Fibroblast of lung (primary cell): ENCODE results near the gene SLC35F3. TPM values are rescaled to one million over a fixed set of nuclear protein-coding genes. Genes with fewer than 3 reads are reported as not detected.
A peak's percentile ranks its signal among the peaks of the same experiment; 100 is the strongest.

ENCODE experiments used
- DNase-seq, 2 donors: peaks; one replicate each; pipeline versions ENCODE4 v3.0.0 to v3.0.0-alpha.2; 2010; ENCODE audit warnings: low read depth in 2 of 2
- H2AFZ ChIP-seq: 2 replicates; pipeline ENCODE4 v1.5.1; 2012; ENCODE audit warnings: low read length, control low read depth, inconsistent platforms
- H3K27ac ChIP-seq: 2 replicates; pipeline ENCODE4 v1.5.1; 2011; ENCODE audit warnings: low read length, control low read depth; ENCODE audit not compliant: insufficient read depth
- H3K27me3 ChIP-seq: 2 replicates; pipeline ENCODE4 v1.5.1; 2011; ENCODE audit warnings: mild to moderate bottlenecking, low read length; ENCODE audit not compliant: control insufficient read depth, insufficient read depth
- H3K36me3 ChIP-seq: 2 replicates; pipeline ENCODE4 v1.5.1; 2011; ENCODE audit warnings: low read length; ENCODE audit not compliant: control insufficient read depth, insufficient read depth
- H3K4me1 ChIP-seq: 2 replicates; pipeline ENCODE4 v1.5.1; 2011; ENCODE audit warnings: low read length; ENCODE audit not compliant: control insufficient read depth, insufficient read depth; ENCODE audit errors: extremely low read depth
- H3K4me2 ChIP-seq: 2 replicates; pipeline ENCODE4 v1.5.1; 2011; ENCODE audit warnings: low read length, control low read depth; ENCODE audit not compliant: insufficient read depth; ENCODE audit errors: extremely low read depth
- H3K4me3 ChIP-seq, 4 experiments: fragments of 200-600 bp in 1 of 4; sonication (generic) in 1 of 4; replicated peaks in 1 of 4; 2 replicates each; pipeline ENCODE4 v1.5.1; 2011 to 2016; ENCODE audit warnings: low read length in 4 of 4, low read depth in 3 of 4, mild to moderate bottlenecking in 3 of 4, control low read depth in 2 of 4, inconsistent platforms in 1 of 4, mixed read lengths in 1 of 4; ENCODE audit not compliant: insufficient read depth in 1 of 4; ENCODE audit errors: control extremely low read depth in 1 of 4
- H3K79me2 ChIP-seq: 2 replicates; pipeline ENCODE4 v1.5.1; 2012; ENCODE audit warnings: mild to moderate bottlenecking, low read length, inconsistent platforms; ENCODE audit not compliant: control insufficient read depth, insufficient read depth
- H3K9ac ChIP-seq: 2 replicates; pipeline ENCODE4 v1.5.1; 2011; ENCODE audit warnings: mild to moderate bottlenecking, low read length, control low read depth; ENCODE audit not compliant: insufficient read depth
- H3K9me3 ChIP-seq: 2 replicates; pipeline ENCODE4 v1.5.1; 2012; ENCODE audit warnings: low read depth, low read length; ENCODE audit not compliant: control insufficient read depth, insufficient read depth
- H4K20me1 ChIP-seq: 2 replicates; pipeline ENCODE4 v1.5.1; 2011; ENCODE audit warnings: low read length; ENCODE audit not compliant: control insufficient read depth, insufficient read depth; ENCODE audit errors: extremely low read depth
- EZH2 ChIP-seq: IDR thresholded peaks from 2 replicates; pipeline ENCODE4 v1.5.1; 2012; ENCODE audit warnings: low read length, control low read depth, mild to moderate bottlenecking; ENCODE audit errors: missing control alignments
- polyA plus RNA-seq, 2 donors: library from polyadenylated mRNA; depleted of rRNA in 1 of 2; stranded (reverse) in 1 of 2; unstranded in 1 of 2; fragments of >200 nt; gene quantifications; 2 replicates each; pipeline ENCODE4 v1.2.1, GENCODE V29; 2011 to 2012; ENCODE audit warnings: missing spikeins in 1 of 2
- total RNA-seq: library from RNA; depleted of rRNA; stranded (reverse); fragments of >200 nt; gene quantifications from 2 replicates; pipeline ENCODE4 v1.2.1, GENCODE V29; 2014
- TF ChIP-seq, protein P1 (sequence below), 2 donors: IDR thresholded peaks in 1 of 2; conservative IDR thresholded peaks in 1 of 2; 1 replicate in 1 of 2; 2 replicates in 1 of 2; pipeline ENCODE4 v1.5.1; 2011 to 2012; ENCODE audit warnings: low read length in 2 of 2, control low read depth in 1 of 2, inconsistent platforms in 1 of 2, low read depth in 1 of 2, mild to moderate bottlenecking in 1 of 2

Gene SLC35F3
- total and polyA plus RNA-seq, 2 donors (not counting 1 experiment from before 2014, with no cell fraction given): not detected

DNA sequence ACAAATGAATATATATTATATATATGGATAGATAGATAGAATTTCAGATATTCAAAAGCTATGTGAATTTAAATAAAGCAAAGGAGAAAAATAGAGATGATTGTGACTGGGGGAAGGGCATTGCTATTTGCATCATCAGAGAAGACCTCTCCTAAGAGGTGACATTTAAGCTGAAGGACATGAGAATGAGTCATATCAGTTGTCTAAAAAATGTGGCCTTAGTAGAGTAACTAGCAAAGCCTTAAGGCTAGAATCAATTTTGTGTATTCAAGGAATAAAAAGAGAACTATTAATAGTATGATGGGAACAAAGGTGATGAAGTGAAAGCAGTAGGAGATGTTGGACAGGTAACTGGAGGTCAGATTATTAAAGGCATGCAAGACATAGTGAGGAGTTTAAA is 34.8 kb upstream of the SLC35F3 start:
- H3K9ac ChIP-seq: no peak overlapping the region
- H4K20me1 ChIP-seq: no peaks in the 10 kb centered on the region
- no peaks in the 10 kb centered on the region for H3K79me2 ChIP-seq

DNA sequence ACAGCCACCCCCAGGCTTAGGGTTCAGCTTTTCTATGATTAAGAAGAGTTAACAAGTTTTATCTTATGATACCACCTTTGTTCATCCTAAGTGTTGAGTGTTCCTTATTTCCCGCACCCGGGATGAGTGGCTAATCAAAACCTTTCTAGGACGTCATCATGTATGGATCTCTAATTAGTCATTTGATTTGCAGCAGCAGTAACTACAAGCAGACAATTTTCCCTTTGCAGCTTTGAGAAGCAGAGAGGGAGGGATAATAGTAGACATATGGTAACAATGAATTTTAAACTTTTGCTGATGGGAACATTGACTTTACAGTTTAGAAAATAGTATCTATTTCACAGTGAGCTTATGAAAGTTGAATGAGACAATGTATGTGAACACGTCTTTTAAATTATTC is 30.8 kb upstream of the SLC35F3 start:
- Histone ChIP-seq H3K27ac (no peak overlapping the region), H3K9ac (no peak overlapping the region), H3K27me3 (no peaks in the 10 kb centered on the region), H3K4me3 (no peak overlapping the region), H3K4me2 (no peak overlapping the region), H3K4me1 (no peaks in the 10 kb centered on the region), H3K9me3 (no peaks in the 10 kb centered on the region), H2AFZ (no peak overlapping the region), H4K20me1 (no peaks in the 10 kb centered on the region), H3K36me3 (no peaks in the 10 kb centered on the region), H3K79me2 (no peaks in the 10 kb centered on the region)
- DNase-seq: no peak
- TF ChIP-seq EZH2: no peak
- TF ChIP-seq, protein P1, sequence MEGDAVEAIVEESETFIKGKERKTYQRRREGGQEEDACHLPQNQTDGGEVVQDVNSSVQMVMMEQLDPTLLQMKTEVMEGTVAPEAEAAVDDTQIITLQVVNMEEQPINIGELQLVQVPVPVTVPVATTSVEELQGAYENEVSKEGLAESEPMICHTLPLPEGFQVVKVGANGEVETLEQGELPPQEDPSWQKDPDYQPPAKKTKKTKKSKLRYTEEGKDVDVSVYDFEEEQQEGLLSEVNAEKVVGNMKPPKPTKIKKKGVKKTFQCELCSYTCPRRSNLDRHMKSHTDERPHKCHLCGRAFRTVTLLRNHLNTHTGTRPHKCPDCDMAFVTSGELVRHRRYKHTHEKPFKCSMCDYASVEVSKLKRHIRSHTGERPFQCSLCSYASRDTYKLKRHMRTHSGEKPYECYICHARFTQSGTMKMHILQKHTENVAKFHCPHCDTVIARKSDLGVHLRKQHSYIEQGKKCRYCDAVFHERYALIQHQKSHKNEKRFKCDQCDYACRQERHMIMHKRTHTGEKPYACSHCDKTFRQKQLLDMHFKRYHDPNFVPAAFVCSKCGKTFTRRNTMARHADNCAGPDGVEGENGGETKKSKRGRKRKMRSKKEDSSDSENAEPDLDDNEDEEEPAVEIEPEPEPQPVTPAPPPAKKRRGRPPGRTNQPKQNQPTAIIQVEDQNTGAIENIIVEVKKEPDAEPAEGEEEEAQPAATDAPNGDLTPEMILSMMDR (conservative IDR thresholded peaks at IDR 0.05 in 1 of 2, IDR thresholded peaks at IDR 0.05 in 1 of 2; ENCODE audit: low read depth in 1 of 2, low read length in 2 of 2): no peak

More for the DNA sequence above, 34.8 kb upstream of the SLC35F3 start:
- H3K27me3 ChIP-seq: no peaks in the 10 kb centered on the region
- no peak overlapping the region for H3K4me3 ChIP-seq
- H3K4me2 ChIP-seq: no peak overlapping the region
- H2AFZ ChIP-seq: no peak overlapping the region
- no peaks in the 10 kb centered on the region for H3K9me3 ChIP-seq
- H3K4me1 ChIP-seq: no peaks in the 10 kb centered on the region
- no peak overlapping the region for H3K27ac ChIP-seq
- peak in 1 of 2 donors; percentile 17 for DNase-seq
- TF ChIP-seq, protein P1 (conservative IDR thresholded peaks at IDR 0.05 in 1 of 2, IDR thresholded peaks at IDR 0.05 in 1 of 2; ENCODE audit: low read depth in 1 of 2, low read length in 2 of 2): no peak
- TF ChIP-seq EZH2: no peak
- H3K36me3 ChIP-seq: no peaks in the 10 kb centered on the region

- H3K4me2 ChIP-seq: no peak overlapping the region
Measured at GRCh38 chr1:233879841-233880240, 24.6 kb upstream of the SLC35F3 start.

More at GRCh38 chr1:233879841-233880240, 24.6 kb upstream of the SLC35F3 start:
- Histone ChIP-seq H4K20me1 (no peaks in the 10 kb centered on the region), H3K4me1 (no peaks in the 10 kb centered on the region), H3K27me3 (no peaks in the 10 kb centered on the region), H3K4me3 (no peak overlapping the region), H2AFZ (no peak overlapping the region), H3K9ac (no peak overlapping the region), H3K79me2 (no peaks in the 10 kb centered on the region), H3K9me3 (no peaks in the 10 kb centered on the region), H3K36me3 (no peaks in the 10 kb centered on the region), H3K27ac (no peak overlapping the region)
- TF ChIP-seq, protein P1 (conservative IDR thresholded peaks at IDR 0.05 in 1 of 2, IDR thresholded peaks at IDR 0.05 in 1 of 2; ENCODE audit: low read depth in 1 of 2, low read length in 2 of 2): no peak
- no peak for TF ChIP-seq EZH2
- DNase-seq: peak in 1 of 2 donors; percentile 79
